ENCODE data around the gene PAQR9.

The PAQR9 gene

GRCh38 chr3:142981108-142981507, 17.6 kb upstream of the PAQR9 start:
- no peak for DNase-seq

- DNase-seq = no peak
Observed at GRCh38 chr3:142977399-142977728, 13.9 kb upstream of the PAQR9 start.

- peak; percentile 26 for DNase-seq
Observed at GRCh38 chr3:142976621-142977398, 13.3 kb upstream of the PAQR9 start.

- no peak for DNase-seq
Observed at GRCh38 chr3:142975316-142975995, 12.0 kb upstream of the PAQR9 start.

- DNase-seq = no peak
Observed at GRCh38 chr3:142973217-142974009, 9.9 kb upstream of the PAQR9 start.

GRCh38 chr3:142972092-142972753, 8.7 kb upstream of the PAQR9 start:
- no peak for DNase-seq

GRCh38 chr3:142971431-142971830, 8.0 kb upstream of the PAQR9 start:
- DNase-seq = no peak

- DNase-seq = no peak
Observed at GRCh38 chr3:142968319-142969025, 5.0 kb upstream of the PAQR9 start.

GRCh38 chr3:142966808-142967207, 3.3 kb upstream of the PAQR9 start:
- no peak for DNase-seq

GRCh38 chr3:142965581-142965980, 2.1 kb upstream of the PAQR9 start:
- DNase-seq = no peak

GRCh38 chr3:142963234-142963515, 299 bp downstream of the PAQR9 start:
- DNase-seq = no peak

GRCh38 chr3:142962520-142963233, 797 bp downstream of the PAQR9 start:
- DNase-seq = no peak

- no peak for DNase-seq
Observed at GRCh38 chr3:142962175-142962519, 1.3 kb downstream of the PAQR9 start.

- DNase-seq = no peak
Observed at GRCh38 chr3:142961539-142961938, 1.9 kb downstream of the PAQR9 start.

GRCh38 chr3:142960322-142960850, 3.1 kb downstream of the PAQR9 start:
- DNase-seq = no peak

- no peak for DNase-seq
Observed at GRCh38 chr3:142958707-142959106, 4.8 kb downstream of the PAQR9 start.

GRCh38 chr3:142953443-142953842, 10.0 kb downstream of the PAQR9 start:
- no peak for DNase-seq

- no peak for DNase-seq
Observed at GRCh38 chr3:142952272-142953193, 10.9 kb downstream of the PAQR9 start.

GRCh38 chr3:142951794-142952193, 11.7 kb downstream of the PAQR9 start:
- no peak for DNase-seq

- no peak for DNase-seq
Observed at GRCh38 chr3:142950972-142951371, 12.5 kb downstream of the PAQR9 start.
